Measurements from ENCODE around the gene SVOP. TPM values are rescaled to one million over a fixed set of nuclear protein-coding genes. Genes with fewer than 3 reads are reported as not detected.
A peak's percentile ranks its signal among the peaks of the same experiment; 100 is the strongest.

The SVOP gene
- polyA plus RNA-seq, 3 donors, result not detected

DNA sequence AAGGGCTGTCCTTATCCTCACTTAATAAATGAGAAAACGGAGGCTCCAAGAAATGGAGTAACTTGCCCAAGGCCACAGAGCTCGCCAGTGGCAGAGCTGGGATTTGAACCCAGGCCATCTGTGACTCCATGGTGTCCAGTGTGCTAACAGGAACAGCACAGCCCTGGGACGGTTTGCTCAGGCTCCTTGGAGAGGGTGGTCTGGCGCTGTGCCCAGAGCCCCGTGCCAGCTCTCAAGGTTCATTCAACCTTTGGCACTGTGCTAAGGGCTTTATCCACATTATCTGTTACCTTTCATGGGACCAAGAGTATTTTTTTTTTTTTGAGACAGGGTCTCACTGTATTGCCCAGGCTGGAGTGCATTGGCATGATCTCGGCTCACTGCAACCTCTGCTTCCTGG lies 132.8 kb downstream of the SVOP start:
- no peak overlapping the region for H2AFZ ChIP-seq (ENCODE audit: insufficient read depth, low read depth, low read length, poor library complexity, severe bottlenecking)
- H3K27ac Mint-ChIP-seq, result peak overlapping the region in 1 of 7 donors; percentile 30
- no peak overlapping the region for H3K4me3 Mint-ChIP-seq
- DNase-seq, result no peak
- H3K27me3 Mint-ChIP-seq (ENCODE audit: low read depth in 3 of 3), result peaks cover 2 to 10% (median 3%) of the 10 kb centered on the region in 3 donors
- H3K27ac ChIP-seq (ENCODE audit: low read depth in 1 of 2, low read length in 2 of 2), result no peak overlapping the region
- H3K9me3 ChIP-seq (replicated peaks in 1 of 2; ENCODE audit: control insufficient read depth in 1 of 2, insufficient read depth in 1 of 2, low read length in 2 of 2), result peaks cover 0 to 3% of the 10 kb centered on the region in 2 donors
- no peak overlapping the region for H3K4me3 ChIP-seq (replicated peaks in 1 of 3; ENCODE audit: low read depth in 2 of 3, low read length in 3 of 3)
- 59% methylated on average over 5 of the region's 6 CpGs for WGBS (ENCODE audit: insufficient coverage)
- TF ChIP-seq, protein P1, sequence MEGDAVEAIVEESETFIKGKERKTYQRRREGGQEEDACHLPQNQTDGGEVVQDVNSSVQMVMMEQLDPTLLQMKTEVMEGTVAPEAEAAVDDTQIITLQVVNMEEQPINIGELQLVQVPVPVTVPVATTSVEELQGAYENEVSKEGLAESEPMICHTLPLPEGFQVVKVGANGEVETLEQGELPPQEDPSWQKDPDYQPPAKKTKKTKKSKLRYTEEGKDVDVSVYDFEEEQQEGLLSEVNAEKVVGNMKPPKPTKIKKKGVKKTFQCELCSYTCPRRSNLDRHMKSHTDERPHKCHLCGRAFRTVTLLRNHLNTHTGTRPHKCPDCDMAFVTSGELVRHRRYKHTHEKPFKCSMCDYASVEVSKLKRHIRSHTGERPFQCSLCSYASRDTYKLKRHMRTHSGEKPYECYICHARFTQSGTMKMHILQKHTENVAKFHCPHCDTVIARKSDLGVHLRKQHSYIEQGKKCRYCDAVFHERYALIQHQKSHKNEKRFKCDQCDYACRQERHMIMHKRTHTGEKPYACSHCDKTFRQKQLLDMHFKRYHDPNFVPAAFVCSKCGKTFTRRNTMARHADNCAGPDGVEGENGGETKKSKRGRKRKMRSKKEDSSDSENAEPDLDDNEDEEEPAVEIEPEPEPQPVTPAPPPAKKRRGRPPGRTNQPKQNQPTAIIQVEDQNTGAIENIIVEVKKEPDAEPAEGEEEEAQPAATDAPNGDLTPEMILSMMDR (IDR thresholded peaks at IDR 0.05), result no peak
- H3K9me3 Mint-ChIP-seq, result peaks cover 0 to 8% (median 5%) of the 10 kb centered on the region in 7 donors
- no peaks in the 10 kb centered on the region for H3K36me3 Mint-ChIP-seq
- H3K4me1 Mint-ChIP-seq, result peaks cover 22% of the 10 kb centered on the region
- H3K4me2 ChIP-seq (replicated peaks; ENCODE audit: extremely low read depth, low read length, poor library complexity, severe bottlenecking), result no peak overlapping the region
- H3K4me1 ChIP-seq (ENCODE audit: control insufficient read depth in 1 of 2, insufficient read depth in 2 of 2, low read length in 2 of 2), result peaks cover 19 to 26% of the 10 kb centered on the region in 2 donors
- no peaks in the 10 kb centered on the region for H4K20me1 ChIP-seq (ENCODE audit: insufficient read depth, low read length)
- no peaks in the 10 kb centered on the region for H3K27me3 ChIP-seq (ENCODE audit: control insufficient read depth in 2 of 2, insufficient read depth in 2 of 2, low read length in 2 of 2)
- no peak overlapping the region for H3K9ac ChIP-seq (ENCODE audit: insufficient read depth, low read length, poor library complexity, severe bottlenecking)
- intact Hi-C loops (cut with micrococcal nuclease), result no loop called here
- no peaks in the 10 kb centered on the region for H3K36me3 ChIP-seq (replicated peaks in 1 of 2; ENCODE audit: control insufficient read depth in 1 of 2, insufficient read depth in 2 of 2, low read length in 2 of 2)
- no peaks in the 10 kb centered on the region for H3K79me2 ChIP-seq (ENCODE audit: insufficient read depth, low read length)

- no peak for DNase-seq
- no peaks in the 10 kb centered on the region for H4K20me1 ChIP-seq (ENCODE audit: insufficient read depth, low read length)
- no peak overlapping the region for H2AFZ ChIP-seq (ENCODE audit: insufficient read depth, low read depth, low read length, poor library complexity, severe bottlenecking)
- Mint-ChIP-seq H3K27ac (peak overlapping the region in 3 of 7 donors; percentile 2 to 40 (median 20)), H3K36me3 (no peaks in the 10 kb centered on the region), H3K4me1 (peaks cover 14% of the 10 kb centered on the region), H3K9me3 (peaks cover 0 to 8% (median 5%) of the 10 kb centered on the region in 7 donors), H3K4me3 (no peak overlapping the region), H3K27me3 (ENCODE audit: low read depth in 3 of 3) (peaks cover 2 to 10% (median 3%) of the 10 kb centered on the region in 3 donors)
- peaks cover 0 to 3% of the 10 kb centered on the region in 2 donors for H3K9me3 ChIP-seq (replicated peaks in 1 of 2; ENCODE audit: control insufficient read depth in 1 of 2, insufficient read depth in 1 of 2, low read length in 2 of 2)
- WGBS (ENCODE audit: insufficient coverage), result 93% methylated on average over 3 of the region's 9 CpGs
- H3K36me3 ChIP-seq (replicated peaks in 1 of 2; ENCODE audit: control insufficient read depth in 1 of 2, insufficient read depth in 2 of 2, low read length in 2 of 2), result no peaks in the 10 kb centered on the region
- H3K4me2 ChIP-seq (replicated peaks; ENCODE audit: extremely low read depth, low read length, poor library complexity, severe bottlenecking), result no peak overlapping the region
- no peak overlapping the region for H3K4me3 ChIP-seq (replicated peaks in 1 of 3; ENCODE audit: low read depth in 2 of 3, low read length in 3 of 3)
- intact Hi-C loops (cut with micrococcal nuclease), result no loop called here
- no peak overlapping the region for H3K27ac ChIP-seq (ENCODE audit: low read depth in 1 of 2, low read length in 2 of 2)
- H3K9ac ChIP-seq (ENCODE audit: insufficient read depth, low read length, poor library complexity, severe bottlenecking), result no peak overlapping the region
- H3K79me2 ChIP-seq (ENCODE audit: insufficient read depth, low read length), result no peaks in the 10 kb centered on the region
- H3K4me1 ChIP-seq (ENCODE audit: control insufficient read depth in 1 of 2, insufficient read depth in 2 of 2, low read length in 2 of 2), result peaks cover 18 to 22% of the 10 kb centered on the region in 2 donors
- no peaks in the 10 kb centered on the region for H3K27me3 ChIP-seq (ENCODE audit: control insufficient read depth in 2 of 2, insufficient read depth in 2 of 2, low read length in 2 of 2)
- TF ChIP-seq, protein P1 (IDR thresholded peaks at IDR 0.05), result no peak
Measured at GRCh38 chr12:108886873-108887629, 133.8 kb downstream of the SVOP start.

All from CD14-positive monocyte (primary cell).